HEK293 (cell line): ENCODE measurements around the gene TOP2A.

Experiments
- CTCF ChIA-PET: fragments of 350-600 bp; formaldehyde crosslinking; extraction: SDS; loops from one replicate; lab custom pipeline; 2021; ENCODE audit warnings: antibody characterized with exemption; lab: Yijun Ruan, JAX
- POLR2A ChIA-PET: fragments of 300-600 bp; formaldehyde crosslinking; extraction: SDS; loops from one replicate; lab custom pipeline; 2020; ENCODE audit warnings: antibody characterized with exemption, inconsistent platforms; lab: Yijun Ruan, JAX
- H3K27ac ChIP-seq: fragments of 200-500 bp; sonication (Bioruptor generic); 2 replicates; pipeline ENCODE4 v1.5.1; 2014; ENCODE audit warnings: low read depth, low read length, control low read depth, inconsistent platforms; ENCODE audit errors: extremely low read depth
- H3K36me3 ChIP-seq, 2 experiments: fragments of 200-500 bp in 1 of 2; sonication (Bioruptor generic) in 1 of 2; 1 replicate in 1 of 2; 2 replicates in 1 of 2; pipeline ENCODE4 v1.5.1; 2014 to 2017; ENCODE audit warnings: inconsistent platforms in 2 of 2, low read length in 2 of 2; ENCODE audit not compliant: control insufficient read depth in 2 of 2, insufficient read depth in 1 of 2
- H3K4me1 ChIP-seq: fragments of 200-500 bp; sonication (Bioruptor generic); 2 replicates; pipeline ENCODE4 v1.5.1; 2014; ENCODE audit warnings: mild to moderate bottlenecking, low read length, inconsistent platforms; ENCODE audit not compliant: control insufficient read depth, insufficient read depth
- H3K4me3 ChIP-seq: 2 replicates; pipeline ENCODE4 v1.5.1; 2011; ENCODE audit warnings: low read depth, mild to moderate bottlenecking, control low read depth, low read length, moderate library complexity
- H3K9me3 ChIP-seq: fragments of 200-500 bp; sonication (Bioruptor generic); 2 replicates; pipeline ENCODE4 v1.5.1; 2014; ENCODE audit warnings: low read depth, low read length, inconsistent platforms; ENCODE audit not compliant: control insufficient read depth, insufficient read depth
- BCL11A ChIP-seq: fragments of 450-650 bp; formaldehyde crosslinking; IDR thresholded peaks from 2 replicates; pipeline ENCODE4 v1.5.1; 2016; ENCODE audit warnings: low read depth, missing biosample characterization, missing genetic modification characterization
- KLF1 ChIP-seq: fragments of 450-650 bp; formaldehyde crosslinking; IDR thresholded peaks from 2 replicates; pipeline ENCODE4 v1.5.1; 2016; ENCODE audit warnings: missing biosample characterization, missing genetic modification characterization
- KLF8 ChIP-seq: fragments of 450-650 bp; formaldehyde crosslinking; IDR thresholded peaks from 2 replicates; pipeline ENCODE4 v1.5.1; 2016; ENCODE audit warnings: missing biosample characterization, missing genetic modification characterization
- PRDM10 ChIP-seq: fragments of 450-650 bp; formaldehyde crosslinking; IDR thresholded peaks from 2 replicates; pipeline ENCODE4 v1.5.1; 2016; ENCODE audit warnings: missing biosample characterization, missing genetic modification characterization
- SP7 ChIP-seq: fragments of 450-650 bp; formaldehyde crosslinking; IDR thresholded peaks from 2 replicates; pipeline ENCODE4 v1.5.1; 2016; ENCODE audit warnings: missing biosample characterization, missing genetic modification characterization
- ZBTB1 ChIP-seq: fragments of 450-650 bp; formaldehyde crosslinking; IDR thresholded peaks from 2 replicates; pipeline ENCODE4 v1.5.1; 2016; ENCODE audit warnings: missing biosample characterization, missing genetic modification characterization
- ZBTB11 ChIP-seq: fragments of 450-650 bp; formaldehyde crosslinking; conservative IDR thresholded peaks from 2 replicates; pipeline ENCODE4 v1.5.1; 2016; ENCODE audit warnings: low read depth, missing biosample characterization, missing genetic modification characterization
- ZNF175 ChIP-seq: fragments of 450-650 bp; formaldehyde crosslinking; IDR thresholded peaks from 2 replicates; pipeline ENCODE4 v1.5.1; 2016; ENCODE audit warnings: missing biosample characterization, missing genetic modification characterization
- ZNF239 ChIP-seq: fragments of 450-650 bp; formaldehyde crosslinking; IDR thresholded peaks from 2 replicates; pipeline ENCODE4 v1.5.1; 2016; ENCODE audit warnings: missing biosample characterization, missing genetic modification characterization
- ZNF561 ChIP-seq: fragments of 450-650 bp; IDR thresholded peaks from 2 replicates; pipeline ENCODE4 v1.5.1; 2018; ENCODE audit warnings: missing biosample characterization, missing genetic modification characterization, borderline replicate concordance
- ZNF600 ChIP-seq: fragments of 450-650 bp; formaldehyde crosslinking; IDR thresholded peaks from 2 replicates; pipeline ENCODE4 v1.5.1; 2016; ENCODE audit warnings: missing biosample characterization, missing genetic modification characterization
- TF ChIP-seq, protein P1 (sequence below): fragments of 450-650 bp; formaldehyde crosslinking; IDR thresholded peaks from 2 replicates; pipeline ENCODE4 v1.5.1; 2016; ENCODE audit warnings: missing biosample characterization, missing genetic modification characterization

The TOP2A gene

DNA sequence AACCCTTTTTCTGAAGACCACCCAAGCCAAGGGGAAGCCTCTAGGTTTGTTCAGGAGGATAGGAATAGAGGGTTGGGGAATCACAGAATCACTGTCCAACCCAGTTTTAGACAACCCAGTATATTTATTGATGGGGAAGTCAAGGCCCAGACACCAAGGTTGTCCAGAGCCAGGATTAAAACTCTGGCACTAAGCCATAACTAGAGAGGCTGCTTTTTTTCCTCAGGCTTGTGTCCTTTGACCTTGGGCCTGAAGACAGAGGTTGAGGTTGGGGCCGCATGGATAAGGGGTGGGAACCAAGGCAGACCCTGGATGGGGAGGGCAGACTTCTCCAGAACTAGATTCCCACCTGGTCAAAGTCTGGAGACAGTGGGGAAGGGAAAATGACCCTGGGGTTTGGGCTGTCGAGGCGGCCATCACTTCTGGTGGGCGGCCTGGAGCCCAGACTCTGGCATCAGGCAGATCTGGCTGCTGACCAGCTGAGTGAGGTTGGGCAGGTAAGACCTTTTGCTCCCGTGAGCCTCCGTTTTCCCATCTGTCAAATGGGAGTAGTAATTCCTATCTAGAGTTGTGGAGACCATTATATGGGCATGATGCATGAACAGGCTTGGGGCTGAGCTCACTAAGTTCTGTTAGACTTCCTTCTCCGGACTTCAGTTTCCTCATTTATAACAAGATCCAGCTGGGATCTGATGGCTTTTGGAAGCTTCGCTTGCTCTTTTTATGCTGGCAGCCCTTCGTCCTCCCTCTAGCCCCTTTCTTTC lies 43.5 kb upstream of the TOP2A start:
- Histone ChIP-seq H3K9me3 (no peaks in the 10 kb centered on the region), H3K27ac (no peak overlapping the region), H3K4me3 (no peak overlapping the region), H3K36me3 (peaks cover 0 to 11% of the 10 kb centered on the region in 2 experiments; a peak in 1 of 3 replicates), H3K4me1 (peaks cover 8% of the 10 kb centered on the region; the same call in 1 of the 2 replicates)
- CTCF ChIA-PET = interaction anchor here (0.9 to 2.9 kb wide), 3 partner anchors 11 to 72 kb away, joined by 4 to 18 read pairs (median 12); no protein-coding TSS in a partner anchor
- TF ChIP-seq SP7 (tag by site-specific recombination) (no peak), ZBTB11 (tag by site-specific recombination) (no peak), BCL11A (tag by site-specific recombination) (no peak), ZBTB1 (no peak), ZNF561 (tag by site-specific recombination) (no peak), ZNF175 (no peak), KLF8 (tag by site-specific recombination) (no peak)
- POLR2A ChIA-PET = interaction anchor here (1.2 kb wide), 1 partner anchor 43 kb away, joined by 4 read pairs; the partner anchor contains the start of gene TOP2A

- Histone ChIP-seq H3K27ac (no peak overlapping the region), H3K4me1 (peaks cover 8% of the 10 kb centered on the region; the same call in 1 of the 2 replicates), H3K36me3 (peaks cover 0 to 11% of the 10 kb centered on the region in 2 experiments; a peak in 1 of 3 replicates), H3K9me3 (no peaks in the 10 kb centered on the region), H3K4me3 (no peak overlapping the region)
- peak; percentile 42; the same call in 1 of the 2 replicates for TF ChIP-seq SP7 (tag by site-specific recombination)
- TF ChIP-seq, protein P1, sequence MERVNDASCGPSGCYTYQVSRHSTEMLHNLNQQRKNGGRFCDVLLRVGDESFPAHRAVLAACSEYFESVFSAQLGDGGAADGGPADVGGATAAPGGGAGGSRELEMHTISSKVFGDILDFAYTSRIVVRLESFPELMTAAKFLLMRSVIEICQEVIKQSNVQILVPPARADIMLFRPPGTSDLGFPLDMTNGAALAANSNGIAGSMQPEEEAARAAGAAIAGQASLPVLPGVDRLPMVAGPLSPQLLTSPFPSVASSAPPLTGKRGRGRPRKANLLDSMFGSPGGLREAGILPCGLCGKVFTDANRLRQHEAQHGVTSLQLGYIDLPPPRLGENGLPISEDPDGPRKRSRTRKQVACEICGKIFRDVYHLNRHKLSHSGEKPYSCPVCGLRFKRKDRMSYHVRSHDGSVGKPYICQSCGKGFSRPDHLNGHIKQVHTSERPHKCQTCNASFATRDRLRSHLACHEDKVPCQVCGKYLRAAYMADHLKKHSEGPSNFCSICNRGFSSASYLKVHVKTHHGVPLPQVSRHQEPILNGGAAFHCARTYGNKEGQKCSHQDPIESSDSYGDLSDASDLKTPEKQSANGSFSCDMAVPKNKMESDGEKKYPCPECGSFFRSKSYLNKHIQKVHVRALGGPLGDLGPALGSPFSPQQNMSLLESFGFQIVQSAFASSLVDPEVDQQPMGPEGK = no peak
- CTCF ChIA-PET = interaction anchor here (0.9 to 2.9 kb wide), 3 partner anchors 16 to 100 kb away, joined by 3 to 18 read pairs (median 4); no protein-coding TSS in a partner anchor
- POLR2A ChIA-PET = interaction anchor here (1.2 kb wide), 1 partner anchor 43 kb away, joined by 4 read pairs; the partner anchor contains the start of gene TOP2A
These were observed 42.9 kb upstream of the TOP2A start for GRCh38 chr17:40460604-40460967.

- Histone ChIP-seq H3K9me3 (no peaks in the 10 kb centered on the region), H3K4me1 (peaks cover 8% of the 10 kb centered on the region; the same call in 1 of the 2 replicates), H3K4me3 (no peak overlapping the region), H3K36me3 (peaks cover 0 to 11% of the 10 kb centered on the region in 2 experiments; a peak in 1 of 3 replicates), H3K27ac (no peak overlapping the region)
- ChIA-PET POLR2A (interaction anchor here (0.6 to 1.2 kb wide), 2 partner anchors 42 to 176 kb away, joined by 3 to 4 read pairs; partner anchors contain the start of gene TOP2A), CTCF (interaction anchor here (0.6 to 2.9 kb wide), 5 partner anchors 16 to 260 kb away, joined by 3 to 18 read pairs (median 4); no protein-coding TSS in a partner anchor)
- TF ChIP-seq ZNF239 = no peak
- TF ChIP-seq KLF1 (tag by site-specific recombination) = 0 out of 2 replicates have a peak, but pooled peaks have one; percentile 15
- 0 out of 2 replicates have a peak, but pooled peaks have one; percentile 32 for TF ChIP-seq PRDM10 (tag by site-specific recombination)
- 0 out of 2 replicates have a peak, but pooled peaks have one; percentile 19 for TF ChIP-seq ZNF600 (tag by site-specific recombination)
These were observed 42.2 kb upstream of the TOP2A start for GRCh38 chr17:40459636-40460603.
